ENCODE results near the gene PAX6. TPM values are rescaled to one million over a fixed set of nuclear protein-coding genes. Genes with fewer than 3 reads are reported as not detected.

PAX6 gene
- total RNA-seq, 1 experiment from 2014 or later: 22.4 TPM

DNA sequence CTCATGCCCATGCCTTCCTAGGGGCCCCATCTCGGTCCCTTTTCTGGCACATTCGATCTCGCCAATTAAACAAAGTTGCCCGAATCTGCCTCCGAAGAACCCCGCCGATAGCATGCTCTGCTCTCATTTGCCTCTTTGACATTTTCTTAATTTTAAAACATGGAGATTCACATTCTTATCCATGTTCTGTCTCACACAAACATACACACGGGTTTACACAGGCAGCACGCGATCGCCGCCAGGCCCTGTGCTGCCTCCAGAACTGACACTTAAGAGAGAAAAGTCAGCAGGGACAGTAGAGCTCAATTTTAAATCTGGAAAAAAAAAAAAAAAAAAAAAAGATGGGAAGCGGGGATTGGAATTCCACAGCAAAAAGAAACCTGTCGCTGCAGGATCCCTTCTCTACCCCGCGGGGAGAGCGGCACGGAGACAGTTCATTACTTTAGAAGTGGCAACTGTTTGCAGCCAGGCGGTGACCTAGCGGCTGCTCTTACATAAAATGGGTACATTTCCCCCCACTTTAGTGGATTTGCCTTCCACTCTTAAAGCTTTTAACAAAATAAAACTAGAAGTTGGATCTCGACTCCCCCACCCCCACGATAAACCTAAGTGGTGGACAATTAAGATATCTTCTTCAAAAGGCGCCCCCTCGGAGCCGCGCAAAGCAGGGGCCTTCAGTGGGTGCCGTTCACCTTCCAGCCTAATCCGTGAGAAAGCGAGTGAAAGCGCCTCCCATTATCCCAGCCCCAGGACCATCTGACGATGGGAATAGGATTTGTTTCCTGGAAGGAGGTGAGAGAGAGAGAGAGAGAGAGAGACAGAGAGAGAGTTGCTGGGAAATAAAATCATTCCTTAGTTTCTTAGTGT, 13.7 kb downstream of the PAX6 start:
- H3K4me1 ChIP-seq (ENCODE audit: insufficient read depth, low read length, poor library complexity, severe bottlenecking): no peaks in the 10 kb centered on the region
- no peaks in the 10 kb centered on the region for H3K9me3 ChIP-seq (ENCODE audit: low read depth, low read length, poor library complexity, severe bottlenecking)
- intact Hi-C loops (cut with micrococcal nuclease; ENCODE audit: unreplicated experiment): no loop called here
- H3K27me3 ChIP-seq (replicated peaks; ENCODE audit: insufficient read depth, low read depth, low read length, poor library complexity): peaks cover 51% of the 10 kb centered on the region
- TF ChIP-seq, protein P1, sequence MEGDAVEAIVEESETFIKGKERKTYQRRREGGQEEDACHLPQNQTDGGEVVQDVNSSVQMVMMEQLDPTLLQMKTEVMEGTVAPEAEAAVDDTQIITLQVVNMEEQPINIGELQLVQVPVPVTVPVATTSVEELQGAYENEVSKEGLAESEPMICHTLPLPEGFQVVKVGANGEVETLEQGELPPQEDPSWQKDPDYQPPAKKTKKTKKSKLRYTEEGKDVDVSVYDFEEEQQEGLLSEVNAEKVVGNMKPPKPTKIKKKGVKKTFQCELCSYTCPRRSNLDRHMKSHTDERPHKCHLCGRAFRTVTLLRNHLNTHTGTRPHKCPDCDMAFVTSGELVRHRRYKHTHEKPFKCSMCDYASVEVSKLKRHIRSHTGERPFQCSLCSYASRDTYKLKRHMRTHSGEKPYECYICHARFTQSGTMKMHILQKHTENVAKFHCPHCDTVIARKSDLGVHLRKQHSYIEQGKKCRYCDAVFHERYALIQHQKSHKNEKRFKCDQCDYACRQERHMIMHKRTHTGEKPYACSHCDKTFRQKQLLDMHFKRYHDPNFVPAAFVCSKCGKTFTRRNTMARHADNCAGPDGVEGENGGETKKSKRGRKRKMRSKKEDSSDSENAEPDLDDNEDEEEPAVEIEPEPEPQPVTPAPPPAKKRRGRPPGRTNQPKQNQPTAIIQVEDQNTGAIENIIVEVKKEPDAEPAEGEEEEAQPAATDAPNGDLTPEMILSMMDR (conservative IDR thresholded peaks at IDR 0.05; ENCODE audit: low read depth, low read length): no peak
- TF ChIP-seq EZH2 (IDR thresholded peaks at IDR 0.05; ENCODE audit: borderline replicate concordance, low read depth, low read length, poor library complexity, severe bottlenecking): no peak
- H3K4me3 ChIP-seq (ENCODE audit: low read depth, low read length, poor library complexity, severe bottlenecking): no peak overlapping the region
- H3K27ac ChIP-seq (ENCODE audit: low read depth, low read length, poor library complexity, severe bottlenecking): no peak overlapping the region
- DNase-seq (ENCODE audit: low spot score): no peak
- ChIA-PET POLR2A (ENCODE audit: low non-redundant PET) (interaction anchor here (0.6 kb wide), 2 partner anchors 28 to 35 kb away, joined by 9 to 15 read pairs; no protein-coding TSS in a partner anchor), CTCF (interaction anchor here (0.6 kb wide), 2 partner anchors 14 to 1091 kb away, joined by 5 to 6 read pairs; no protein-coding TSS in a partner anchor)
- BruUV-seq (replicated peaks): no TSS peak
- H3K36me3 ChIP-seq (ENCODE audit: insufficient read depth, low read length, poor library complexity, severe bottlenecking): peaks cover 24% of the 10 kb centered on the region

DNA sequence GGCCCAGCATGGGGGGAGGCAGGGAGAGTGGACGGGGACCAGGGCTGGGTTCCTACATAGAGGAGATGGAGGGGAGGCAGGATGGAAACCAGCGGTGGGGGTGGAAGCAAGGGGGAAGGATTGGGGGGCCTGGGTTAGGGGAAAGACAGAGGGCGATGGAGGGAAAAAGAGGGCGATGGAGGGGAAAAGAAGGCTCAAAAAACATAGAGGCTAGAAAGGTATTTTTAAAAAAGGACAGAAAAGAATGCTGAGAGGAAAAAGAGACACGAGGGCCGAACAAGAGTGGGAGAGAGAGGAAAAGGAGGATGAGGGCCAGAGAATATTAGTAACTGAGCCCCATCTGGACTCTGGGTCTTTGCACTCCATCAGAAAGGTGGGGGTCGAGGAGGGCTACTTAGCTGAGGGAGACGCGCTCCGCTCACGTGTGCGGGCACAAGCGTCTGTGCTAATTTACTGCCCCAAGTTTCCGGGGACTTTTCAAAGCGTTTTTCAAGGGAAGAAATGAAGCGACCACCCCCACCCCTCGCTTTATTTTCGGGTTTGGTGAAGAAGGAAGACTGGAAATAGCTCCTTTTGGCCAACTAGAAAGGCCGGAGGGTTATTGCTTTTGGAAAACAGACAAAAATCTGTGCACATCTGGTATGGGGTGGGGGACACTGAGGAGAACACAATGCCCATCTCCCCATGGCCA, 14.5 kb downstream of the PAX6 start:
- intact Hi-C loops (cut with micrococcal nuclease; ENCODE audit: unreplicated experiment): no loop called here
- POLR2A ChIA-PET (ENCODE audit: low non-redundant PET): interaction anchor here (0.6 kb wide), 2 partner anchors 27 to 34 kb away, joined by 9 to 15 read pairs; no protein-coding TSS in a partner anchor
- Histone ChIP-seq H3K9me3 (ENCODE audit: low read depth, low read length, poor library complexity, severe bottlenecking) (no peaks in the 10 kb centered on the region), H3K27ac (ENCODE audit: low read depth, low read length, poor library complexity, severe bottlenecking) (no peak overlapping the region), H3K4me3 (ENCODE audit: low read depth, low read length, poor library complexity, severe bottlenecking) (no peak overlapping the region), H3K36me3 (ENCODE audit: insufficient read depth, low read length, poor library complexity, severe bottlenecking) (peaks cover 28% of the 10 kb centered on the region), H3K4me1 (ENCODE audit: insufficient read depth, low read length, poor library complexity, severe bottlenecking) (no peaks in the 10 kb centered on the region), H3K27me3 (replicated peaks; ENCODE audit: insufficient read depth, low read depth, low read length, poor library complexity) (peaks cover 44% of the 10 kb centered on the region)
- CTCF ChIA-PET: interaction anchor here (0.6 kb wide), 2 partner anchors 15 to 1091 kb away, joined by 5 to 6 read pairs; no protein-coding TSS in a partner anchor
- no TSS peak for BruUV-seq (replicated peaks)
- no peak for TF ChIP-seq EZH2 (IDR thresholded peaks at IDR 0.05; ENCODE audit: borderline replicate concordance, low read depth, low read length, poor library complexity, severe bottlenecking)
- TF ChIP-seq, protein P1 (conservative IDR thresholded peaks at IDR 0.05; ENCODE audit: low read depth, low read length): no peak
- DNase-seq (ENCODE audit: low spot score): no peak

DNA sequence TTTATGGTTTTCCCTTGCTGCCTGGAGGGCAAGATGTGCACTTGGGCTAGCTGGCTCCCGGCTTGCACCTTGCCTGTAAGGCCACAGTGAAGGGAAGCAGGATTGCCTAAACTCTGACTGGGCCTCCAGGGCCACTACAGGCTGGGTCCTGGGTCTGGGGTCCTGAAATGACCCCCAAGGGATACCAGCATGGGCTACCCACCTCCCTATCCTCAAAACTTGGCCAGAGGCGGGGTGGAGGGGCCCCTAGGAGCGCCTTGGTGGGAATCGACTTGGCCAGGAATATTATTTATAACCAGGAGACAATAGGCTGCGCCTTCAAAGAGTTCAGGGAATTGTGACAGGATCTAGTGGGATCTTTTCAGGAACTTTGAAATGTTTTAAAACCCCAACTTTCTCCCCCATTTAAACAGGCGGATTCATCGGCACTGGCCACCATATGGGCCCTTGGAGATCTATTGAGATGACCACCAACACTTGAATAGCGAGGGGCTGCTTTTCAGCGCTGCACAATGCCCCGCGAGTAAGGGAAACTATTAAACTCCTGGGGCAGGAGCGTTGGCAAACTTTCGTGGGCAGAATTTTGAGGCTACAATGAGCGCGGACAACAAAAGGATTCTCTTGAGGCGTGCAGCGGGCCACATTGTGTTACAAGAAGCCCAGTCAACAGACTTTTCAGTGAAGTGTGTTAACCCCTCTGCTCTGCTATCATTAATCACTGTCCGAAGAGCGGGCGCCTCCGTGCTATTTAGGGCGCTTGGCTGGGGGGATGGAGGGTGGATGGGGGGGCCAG, 15.2 kb downstream of the PAX6 start:
- intact Hi-C loops (cut with micrococcal nuclease; ENCODE audit: unreplicated experiment): no loop called here
- no peak overlapping the region for H3K27ac ChIP-seq (ENCODE audit: low read depth, low read length, poor library complexity, severe bottlenecking)
- no peak overlapping the region for H3K4me3 ChIP-seq (ENCODE audit: low read depth, low read length, poor library complexity, severe bottlenecking)
- DNase-seq (ENCODE audit: low spot score): no peak
- H3K9me3 ChIP-seq (ENCODE audit: low read depth, low read length, poor library complexity, severe bottlenecking): no peaks in the 10 kb centered on the region
- H3K27me3 ChIP-seq (replicated peaks; ENCODE audit: insufficient read depth, low read depth, low read length, poor library complexity): peaks cover 37% of the 10 kb centered on the region
- POLR2A ChIA-PET (ENCODE audit: low non-redundant PET): no interaction called here
- no peaks in the 10 kb centered on the region for H3K4me1 ChIP-seq (ENCODE audit: insufficient read depth, low read length, poor library complexity, severe bottlenecking)
- no TSS peak for BruUV-seq (replicated peaks)
- H3K36me3 ChIP-seq (ENCODE audit: insufficient read depth, low read length, poor library complexity, severe bottlenecking): peaks cover 26% of the 10 kb centered on the region
- CTCF ChIA-PET: no interaction called here
- TF ChIP-seq EZH2 (IDR thresholded peaks at IDR 0.05; ENCODE audit: borderline replicate concordance, low read depth, low read length, poor library complexity, severe bottlenecking): no peak
- TF ChIP-seq, protein P1 (conservative IDR thresholded peaks at IDR 0.05; ENCODE audit: low read depth, low read length): no peak
